SU-DHL-6 (cell line): ENCODE results near the gene MRPL22.

ENCODE experiments used
- H2AFZ ChIP-seq: fragments of 200-600 bp; sonication (generic); 2 replicates; pipeline ENCODE4 v1.6.1; 2014; ENCODE audit warnings: low read depth, mild to moderate bottlenecking, moderate library complexity, mixed read lengths, antibody characterized with exemption, low read length; ENCODE audit not compliant: severe bottlenecking
- H3F3A ChIP-seq: fragments of 200-600 bp; shearing (Covaris generic); 2 replicates; pipeline ENCODE4 v1.6.0; 2016; ENCODE audit warnings: antibody characterized with exemption, mild to moderate bottlenecking; ENCODE audit not compliant: insufficient read depth
- H3K27ac ChIP-seq: fragments of 200-600 bp; sonication (generic); 2 replicates; pipeline ENCODE4 v1.5.1; 2016; ENCODE audit warnings: low read depth, mild to moderate bottlenecking, low read length, moderate library complexity, mixed read lengths
- H3K27me3 ChIP-seq: fragments of 200-600 bp; sonication (generic), shearing (Covaris generic); 2 replicates; pipeline ENCODE4 v1.6.0; 2014; ENCODE audit warnings: mild to moderate bottlenecking, low read length
- H3K36me3 ChIP-seq: fragments of 200-600 bp; sonication (generic); 2 replicates; pipeline ENCODE4 v1.6.1; 2014; ENCODE audit warnings: mild to moderate bottlenecking, low read length, mixed read lengths
- H3K4me2 ChIP-seq: fragments of 300-600, 200-600 bp; shearing (Covaris generic), sonication (generic); 2 replicates; pipeline ENCODE4 v1.6.0; 2014; ENCODE audit warnings: low read length, low read depth, mild to moderate bottlenecking; ENCODE audit not compliant: poor library complexity, severe bottlenecking
- H3K4me3 ChIP-seq: fragments of 200-600 bp; sonication (generic); 2 replicates; pipeline ENCODE4 v1.5.1; 2014; ENCODE audit warnings: antibody characterized with exemption, low read length, mild to moderate bottlenecking, mixed read lengths; ENCODE audit not compliant: insufficient read depth, poor library complexity, severe bottlenecking
- H3K79me2 ChIP-seq: fragments of 200-600 bp; sonication (generic); 2 replicates; pipeline ENCODE4 v1.6.1; 2014; ENCODE audit warnings: mild to moderate bottlenecking, low read length, moderate library complexity; ENCODE audit not compliant: insufficient read depth
- H3K9ac ChIP-seq: fragments of 200-600 bp; sonication (generic); 2 replicates; pipeline ENCODE4 v1.7.0; 2014; ENCODE audit warnings: mild to moderate bottlenecking, low read length
- H3K9me2 ChIP-seq: fragments of 200-600 bp; sonication (generic); replicated peaks from 2 replicates; pipeline ENCODE4 v1.6.1; 2014; ENCODE audit warnings: low read length; ENCODE audit not compliant: insufficient read depth
- H3K9me3 ChIP-seq: fragments of 200-600 bp; sonication (generic); 2 replicates; pipeline ENCODE4 v1.6.1; 2014; ENCODE audit warnings: low read length, mixed read lengths; ENCODE audit not compliant: insufficient read depth
- H4K20me1 ChIP-seq: fragments of 200-600 bp; sonication (generic); 2 replicates; pipeline ENCODE4 v1.6.1; 2014; ENCODE audit warnings: low read depth, mild to moderate bottlenecking, antibody characterized with exemption, low read length, moderate library complexity, mixed read lengths
- CTCF ChIP-seq: fragments of 200-600 bp; sonication (generic); IDR thresholded peaks from one replicate; pipeline ENCODE4 v1.5.1; 2017; ENCODE audit warnings: antibody characterized with exemption, mild to moderate bottlenecking, low read length, moderate library complexity; ENCODE audit not compliant: insufficient read depth, poor library complexity, severe bottlenecking
- EZH2phosphoT487 ChIP-seq: fragments of 200-600 bp; sonication (generic), shearing (Covaris generic); conservative IDR thresholded peaks from 2 replicates; pipeline ENCODE4 v1.6.1; 2018; ENCODE audit warnings: mild to moderate bottlenecking, antibody characterized with exemption, low read length, moderate library complexity, mixed read lengths

The MRPL22 gene

GRCh38 chr5:155015239-155015638 is 74.4 kb downstream of the MRPL22 start:
- Histone ChIP-seq H3F3A (no peaks in the 10 kb centered on the region), H3K27ac (no peak overlapping the region), H4K20me1 (no peaks in the 10 kb centered on the region), H3K36me3 (no peaks in the 10 kb centered on the region), H3K4me2 (no peak overlapping the region), H3K9me3 (no peaks in the 10 kb centered on the region), H2AFZ (no peak overlapping the region), H3K27me3 (no peaks in the 10 kb centered on the region), H3K9ac (no peak overlapping the region), H3K79me2 (no peaks in the 10 kb centered on the region), H3K9me2 (no peaks in the 10 kb centered on the region), H3K4me3 (no peak overlapping the region)
- TF ChIP-seq CTCF (no peak), EZH2phosphoT487 (no peak)

GRCh38 chr5:155017610-155018009 is 76.7 kb downstream of the MRPL22 start:
- Histone ChIP-seq H3K27ac (no peak overlapping the region), H3K4me3 (no peak overlapping the region), H3K36me3 (no peaks in the 10 kb centered on the region), H3K79me2 (no peaks in the 10 kb centered on the region), H3K27me3 (no peaks in the 10 kb centered on the region), H3K9me3 (no peaks in the 10 kb centered on the region), H4K20me1 (no peaks in the 10 kb centered on the region), H3K4me2 (no peak overlapping the region), H3K9ac (no peak overlapping the region), H2AFZ (no peak overlapping the region), H3F3A (no peaks in the 10 kb centered on the region), H3K9me2 (no peaks in the 10 kb centered on the region)
- TF ChIP-seq EZH2phosphoT487 (no peak), CTCF (no peak)
